GM23338 (cell line): Measurements from ENCODE around the gene TMPRSS3. TPM values are rescaled to one million over a fixed set of nuclear protein-coding genes. Genes with fewer than 3 reads are reported as not detected.
A peak's percentile ranks its signal among the peaks of the same experiment; 100 is the strongest.

Experiments
- ATAC-seq: fragments of 200-7000 bp; cut with Tn5 transposase; 3 replicates; pipeline ENCODE4 v1.9.1; 2020
- DNase-seq: peaks from one replicate; pipeline ENCODE4 v3.0.0-alpha.2; 2015; ENCODE audit warnings: low spot score
- H2AFZ ChIP-seq: fragments of 200-600 bp; sonication (generic); 2 replicates; pipeline ENCODE4 v1.8.0; 2016; ENCODE audit warnings: antibody characterized with exemption, mild to moderate bottlenecking, moderate library complexity
- H3F3A ChIP-seq: fragments of 200-600 bp; sonication (generic); replicated peaks from 2 replicates; pipeline ENCODE4 v1.8.0; 2017; ENCODE audit warnings: antibody characterized with exemption, mixed run types, low read depth
- H3K27ac ChIP-seq: fragments of 200-600 bp; sonication (generic); 2 replicates; pipeline ENCODE4 v1.6.1; 2016; ENCODE audit warnings: low read depth
- H3K27me3 ChIP-seq: fragments of 200-600 bp; sonication (generic); 2 replicates; pipeline ENCODE4 v1.8.0; 2016; ENCODE audit warnings: mild to moderate bottlenecking, mixed run types, moderate library complexity; ENCODE audit not compliant: insufficient read depth
- H3K36me3 ChIP-seq: fragments of 200-600 bp; sonication (generic); 2 replicates; pipeline ENCODE4 v1.8.0; 2016; ENCODE audit warnings: mild to moderate bottlenecking; ENCODE audit not compliant: insufficient read depth
- H3K4me1 ChIP-seq: fragments of 200-600 bp; sonication (generic); 2 replicates; pipeline ENCODE4 v1.8.0; 2016; ENCODE audit warnings: mild to moderate bottlenecking, moderate library complexity; ENCODE audit not compliant: insufficient read depth
- H3K4me2 ChIP-seq: fragments of 200-600 bp; sonication (generic); 2 replicates; pipeline ENCODE4 v1.7.1; 2017; ENCODE audit warnings: mixed run types
- H3K4me3 ChIP-seq: fragments of 200-600 bp; sonication (generic); 2 replicates; pipeline ENCODE4 v1.6.1; 2016; ENCODE audit warnings: mixed run types
- H3K79me2 ChIP-seq: fragments of 200-600 bp; sonication (generic); replicated peaks from 2 replicates; pipeline ENCODE4 v1.8.0; 2017; ENCODE audit warnings: mild to moderate bottlenecking; ENCODE audit not compliant: insufficient read depth
- H3K9me2 ChIP-seq: fragments of 200-600 bp; sonication (generic); 2 replicates; pipeline ENCODE4 v1.8.0; 2017; ENCODE audit not compliant: insufficient read depth
- H4K20me1 ChIP-seq: fragments of 200-600 bp; sonication (generic); replicated peaks from 2 replicates; pipeline ENCODE4 v1.8.0; 2017; ENCODE audit warnings: mild to moderate bottlenecking; ENCODE audit not compliant: insufficient read depth
- H3K27ac Mint-ChIP-seq: 2 replicates; pipeline ENCODE4 v1.8.0; 2020; ENCODE audit warnings: inconsistent platforms, mild to moderate bottlenecking, moderate library complexity, mixed read lengths
- H3K27me3 Mint-ChIP-seq: 3 replicates; pipeline ENCODE4 v1.8.0; 2022; ENCODE audit warnings: low read depth, mild to moderate bottlenecking, moderate library complexity, mixed read lengths, inconsistent platforms; ENCODE audit not compliant: insufficient read depth, poor library complexity
- H3K36me3 Mint-ChIP-seq: 3 replicates; pipeline ENCODE4 v1.8.0; 2021; ENCODE audit warnings: low read depth, mild to moderate bottlenecking, inconsistent platforms, moderate library complexity, mixed read lengths
- H3K4me1 Mint-ChIP-seq: 3 replicates; pipeline ENCODE4 v1.8.0; 2020; ENCODE audit warnings: mild to moderate bottlenecking, inconsistent platforms, mixed read lengths
- H3K4me3 Mint-ChIP-seq: 3 replicates; pipeline ENCODE4 v1.8.0; 2021; ENCODE audit warnings: moderate library complexity, mild to moderate bottlenecking, inconsistent platforms, mixed read lengths
- H3K9me3 Mint-ChIP-seq: 3 replicates; pipeline ENCODE4 v1.8.0; 2020; ENCODE audit warnings: moderate library complexity, mild to moderate bottlenecking, inconsistent platforms, mixed read lengths
- CREB1 ChIP-seq: fragments of 250-450 bp; sonication (Bioruptor Pico); IDR thresholded peaks from 2 replicates; pipeline ENCODE4 v1.5.0; 2020; ENCODE audit warnings: low read depth, mild to moderate bottlenecking, moderate library complexity
- EZH2 ChIP-seq: fragments of 200-600 bp; sonication (generic); IDR thresholded peaks from one replicate; pipeline ENCODE4 v1.8.0; 2017; ENCODE audit warnings: antibody characterized with exemption, mild to moderate bottlenecking, low read depth; ENCODE audit not compliant: unreplicated experiment
- JUNB ChIP-seq: IDR thresholded peaks from one replicate; pipeline ENCODE4 v1.6.1; 2016; ENCODE audit warnings: antibody characterized with exemption; ENCODE audit not compliant: unreplicated experiment
- POLR2AphosphoS5 ChIP-seq: IDR thresholded peaks from 2 replicates; pipeline ENCODE4 v1.6.1; 2016; ENCODE audit warnings: antibody characterized with exemption, low read depth
- REST ChIP-seq: IDR thresholded peaks from one replicate; pipeline ENCODE4 v1.6.1; 2018; ENCODE audit warnings: antibody characterized with exemption; ENCODE audit not compliant: unreplicated experiment
- ZNF114 ChIP-seq: fragments of 250-450 bp; sonication (Bioruptor Pico); IDR thresholded peaks from 2 replicates; pipeline ENCODE4 v1.5.0; 2020; ENCODE audit warnings: mild to moderate bottlenecking, moderate library complexity
- ZNF462 ChIP-seq: fragments of 250-450 bp; sonication (Bioruptor Pico); IDR thresholded peaks from 2 replicates; pipeline ENCODE4 v1.5.0; 2020; ENCODE audit warnings: mild to moderate bottlenecking, moderate library complexity
- polyA plus RNA-seq: library from polyadenylated mRNA; unstranded; fragments of >200 nt; fragmentation: Nextera tagmentation; extraction: Ambion mirVana; gene quantifications from 2 replicates; pipeline ENCODE4 v1.2.1, GENCODE V29; 2016
- total RNA-seq: library from RNA; depleted of rRNA; stranded (reverse); fragments of >200 nt; shearing (Covaris generic); gene quantifications from 2 replicates; pipeline ENCODE4 v1.2.3, GENCODE V29; 2014
- TF ChIP-seq, protein P1 (sequence below), 2 experiments: fragments of 200-600 bp in 1 of 2; sonication (generic) in 1 of 2; conservative IDR thresholded peaks; 2 replicates each; pipeline versions ENCODE4 v1.5.1 to v1.6.1; 2016 to 2017; ENCODE audit warnings: antibody characterized with exemption in 2 of 2, low read depth in 2 of 2, mild to moderate bottlenecking in 2 of 2, moderate library complexity in 1 of 2

The TMPRSS3 gene
- total and polyA plus RNA-seq, 2 experiments from 2014 or later = 0.17 TPM; not detected in 1

DNA sequence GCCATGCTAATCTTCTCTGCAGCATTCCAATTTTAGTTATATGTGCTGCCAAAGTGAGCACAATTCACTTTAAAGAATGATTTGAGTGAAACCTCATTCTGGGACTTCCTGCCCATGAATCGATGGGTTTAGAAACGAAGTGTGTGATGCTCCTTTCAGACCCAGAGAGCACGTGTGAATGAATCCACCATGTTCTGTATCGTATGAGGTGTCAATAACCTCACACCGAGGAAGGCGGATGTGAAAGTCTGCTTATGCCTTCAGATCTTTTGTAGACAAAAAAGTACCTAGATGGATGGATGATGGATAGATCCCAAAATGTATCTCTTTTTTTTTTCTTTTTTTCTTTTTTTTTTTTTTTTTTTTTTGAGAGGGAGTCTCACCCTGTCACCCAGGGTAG, 21.7 kb upstream of the TMPRSS3 start (continued):
- TF ChIP-seq, protein P1, sequence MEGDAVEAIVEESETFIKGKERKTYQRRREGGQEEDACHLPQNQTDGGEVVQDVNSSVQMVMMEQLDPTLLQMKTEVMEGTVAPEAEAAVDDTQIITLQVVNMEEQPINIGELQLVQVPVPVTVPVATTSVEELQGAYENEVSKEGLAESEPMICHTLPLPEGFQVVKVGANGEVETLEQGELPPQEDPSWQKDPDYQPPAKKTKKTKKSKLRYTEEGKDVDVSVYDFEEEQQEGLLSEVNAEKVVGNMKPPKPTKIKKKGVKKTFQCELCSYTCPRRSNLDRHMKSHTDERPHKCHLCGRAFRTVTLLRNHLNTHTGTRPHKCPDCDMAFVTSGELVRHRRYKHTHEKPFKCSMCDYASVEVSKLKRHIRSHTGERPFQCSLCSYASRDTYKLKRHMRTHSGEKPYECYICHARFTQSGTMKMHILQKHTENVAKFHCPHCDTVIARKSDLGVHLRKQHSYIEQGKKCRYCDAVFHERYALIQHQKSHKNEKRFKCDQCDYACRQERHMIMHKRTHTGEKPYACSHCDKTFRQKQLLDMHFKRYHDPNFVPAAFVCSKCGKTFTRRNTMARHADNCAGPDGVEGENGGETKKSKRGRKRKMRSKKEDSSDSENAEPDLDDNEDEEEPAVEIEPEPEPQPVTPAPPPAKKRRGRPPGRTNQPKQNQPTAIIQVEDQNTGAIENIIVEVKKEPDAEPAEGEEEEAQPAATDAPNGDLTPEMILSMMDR (conservative IDR thresholded peaks at IDR 0.05; ENCODE audit: low read depth in 2 of 2) = no peak
- TF ChIP-seq ZNF462 (no peak), EZH2 (no peak), ZNF114 (no peak), JUNB (no peak), CREB1 (CRISPR knock-in tag) (no peak)

- no peaks in the 10 kb centered on the region for H3K79me2 ChIP-seq
- no peaks in the 10 kb centered on the region for H3K27me3 ChIP-seq
- no peak overlapping the region for H3K4me3 ChIP-seq
- ATAC-seq (no peak; the same call in 2 of the 3 replicates), DNase-seq (no peak)
- Mint-ChIP-seq H3K27me3 (peaks cover 7% of the 10 kb centered on the region), H3K36me3 (no peaks in the 10 kb centered on the region), H3K4me3 (no peak overlapping the region), H3K27ac (peak overlapping the region; percentile 41; the same call in 1 of the 2 replicates), H3K9me3 (no peaks in the 10 kb centered on the region), H3K4me1 (peaks cover 7% of the 10 kb centered on the region)
- H3K4me2 ChIP-seq = no peak overlapping the region
- H3K36me3 ChIP-seq = no peaks in the 10 kb centered on the region
- H3K4me1 ChIP-seq = no peaks in the 10 kb centered on the region
- H3F3A ChIP-seq = no peaks in the 10 kb centered on the region
- H4K20me1 ChIP-seq = no peaks in the 10 kb centered on the region
- no peaks in the 10 kb centered on the region for H3K9me2 ChIP-seq
- no peak overlapping the region for H3K27ac ChIP-seq
- no peak overlapping the region for H2AFZ ChIP-seq
- TF ChIP-seq POLR2AphosphoS5 = no peak
- no peak for TF ChIP-seq ZNF114
- no peak for TF ChIP-seq REST
Measured at GRCh38 chr21:42414928-42415769, 19.3 kb upstream of the TMPRSS3 start.
